ENCODE data around the gene OR4F6.

OR4F6 gene

GRCh38 chr15:101805605-101806345 is 2.5 kb downstream of the OR4F6 start:
- DNase-seq = no peak

- DNase-seq = no peak
These were observed 4.1 kb downstream of the OR4F6 start for GRCh38 chr15:101807345-101807945.

GRCh38 chr15:101808201-101808600 is 4.9 kb downstream of the OR4F6 start:
- DNase-seq = no peak

GRCh38 chr15:101810456-101810855 is 7.1 kb downstream of the OR4F6 start:
- no peak for DNase-seq

- no peak for DNase-seq
These were observed 7.6 kb downstream of the OR4F6 start for GRCh38 chr15:101810876-101811275.

GRCh38 chr15:101811902-101812301 is 8.6 kb downstream of the OR4F6 start, which contains the start of gene OR4F15:
OR4F15 (plus strand) TSS chr15:101812202; CDS start chr15:101818187, 5,985 bp downstream.
- DNase-seq = no peak

- DNase-seq = no peak
These were observed 10.7 kb downstream of the OR4F6 start for GRCh38 chr15:101813803-101814534.

GRCh38 chr15:101820781-101821180 is 17.5 kb downstream of the OR4F6 start:
- no peak for DNase-seq

- no peak for DNase-seq
These were observed 23.9 kb downstream of the OR4F6 start for GRCh38 chr15:101827257-101827656.

GRCh38 chr15:101828774-101829173 is 25.5 kb downstream of the OR4F6 start:
- no peak for DNase-seq

- no peak for DNase-seq
These were observed 38.3 kb downstream of the OR4F6 start for GRCh38 chr15:101841656-101842055.

GRCh38 chr15:101844916-101845315 is 41.6 kb downstream of the OR4F6 start:
- DNase-seq = no peak

- no peak for DNase-seq
These were observed 49.0 kb downstream of the OR4F6 start for GRCh38 chr15:101852356-101852755.

Data from CD4-positive, alpha-beta T cell treated with Interleukin-17A for 1 hour (primary cell).